A673 (cell line): ENCODE measurements around the gene ZSWIM8. TPM values are rescaled to one million over a fixed set of nuclear protein-coding genes. Genes with fewer than 3 reads are reported as not detected.
"Not testable (repeated sequence)": the region's sequence is repeated elsewhere in the genome, so short reads cannot be mapped to it uniquely, and the experiment has no call there.

ENCODE experiments used
- BruUV-seq: library from RNA; stranded (reverse); fragments of 400-500 nt; replicated peaks from 2 replicates; lab custom pipeline; 2021; lab: Mats Ljungman, UMichigan
- CTCF ChIA-PET: fragments of 300-600 bp; sonication (Branson Sonifier 250); formaldehyde crosslinking; loops from one replicate; lab custom pipeline; 2022; ENCODE audit warnings: antibody characterized with exemption; lab: Charles Lee
- POLR2A ChIA-PET: fragments of 300-600 bp; sonication (Branson Sonifier 250); formaldehyde crosslinking; loops from one replicate; lab custom pipeline; 2022; ENCODE audit warnings: antibody characterized with exemption; ENCODE audit not compliant: low non-redundant PET; lab: Charles Lee
- DNase-seq: peaks from one replicate; pipeline ENCODE4 v3.0.0-alpha.2; 2015; ENCODE audit warnings: low spot score
- H3K27ac ChIP-seq: fragments of 200-600 bp; sonication (generic); 2 replicates; pipeline ENCODE4 v1.5.1; 2016; ENCODE audit warnings: mixed run types, low read depth, mild to moderate bottlenecking, mixed read lengths, antibody characterized with exemption, low read length; ENCODE audit not compliant: poor library complexity, severe bottlenecking
- H3K27me3 ChIP-seq: fragments of 200-600 bp; sonication (generic); replicated peaks from 2 replicates; pipeline ENCODE4 v1.6.1; 2017; ENCODE audit warnings: mixed run types, low read depth, mild to moderate bottlenecking, mixed read lengths, antibody characterized with exemption, low read length; ENCODE audit not compliant: insufficient read depth, poor library complexity
- H3K36me3 ChIP-seq: fragments of 200-600 bp; sonication (generic); 2 replicates; pipeline ENCODE4 v1.6.1; 2016; ENCODE audit warnings: mixed run types, mild to moderate bottlenecking, mixed read lengths, antibody characterized with exemption, low read length; ENCODE audit not compliant: insufficient read depth, poor library complexity, severe bottlenecking
- H3K4me1 ChIP-seq: fragments of 200-600 bp; sonication (generic); 2 replicates; pipeline ENCODE4 v1.6.1; 2017; ENCODE audit warnings: mixed run types, mild to moderate bottlenecking, mixed read lengths, antibody characterized with exemption, low read length; ENCODE audit not compliant: insufficient read depth, poor library complexity, severe bottlenecking
- H3K4me3 ChIP-seq: fragments of 200-600 bp; sonication (generic); 2 replicates; pipeline ENCODE4 v1.5.1; 2016; ENCODE audit warnings: low read depth, mixed run types, mild to moderate bottlenecking, mixed read lengths, low read length; ENCODE audit not compliant: poor library complexity, severe bottlenecking
- H3K9me3 ChIP-seq: fragments of 200-600 bp; sonication (generic); 2 replicates; pipeline ENCODE4 v1.6.1; 2016; ENCODE audit warnings: mixed run types, low read depth, mild to moderate bottlenecking, mixed read lengths, antibody characterized with exemption, low read length; ENCODE audit not compliant: poor library complexity, severe bottlenecking
- CTCF ChIP-seq: fragments of 300-800, 200-600 bp; sonication (generic); conservative IDR thresholded peaks from 2 replicates; pipeline ENCODE4 v1.5.1; 2017; ENCODE audit warnings: low read depth, mild to moderate bottlenecking, antibody characterized with exemption, low read length, moderate library complexity, mixed read lengths
- EZH2 ChIP-seq: fragments of 200-600 bp; sonication (generic); IDR thresholded peaks from 2 replicates; pipeline ENCODE4 v1.6.1; 2017; ENCODE audit warnings: borderline replicate concordance, low read depth, mild to moderate bottlenecking, mixed read lengths, antibody characterized with exemption, low read length; ENCODE audit not compliant: poor library complexity, severe bottlenecking
- intact Hi-C: fragments of 100-400 bp; cut with micrococcal nuclease; formaldehyde crosslinking; loops from one replicate; pipeline ENCODE4 v1.10.0; 2022; ENCODE audit not compliant: unreplicated experiment
- total RNA-seq: library from RNA; stranded (reverse); gene quantifications from 2 replicates; pipeline ENCODE4 v1.2.3, GENCODE V29; 2021

The ZSWIM8 gene
- total RNA-seq, 1 experiment from 2014 or later: 71.3 TPM

- H3K27ac ChIP-seq: no peak overlapping the region
- ChIA-PET POLR2A (no interaction called here), CTCF (no interaction called here)
- H3K4me1 ChIP-seq: no peaks in the 10 kb centered on the region
- TF ChIP-seq EZH2: no peak
- no peak for TF ChIP-seq CTCF
- BruUV-seq: no TSS peak
- no peaks in the 10 kb centered on the region for H3K27me3 ChIP-seq
- H3K9me3 ChIP-seq: no peaks in the 10 kb centered on the region
- intact Hi-C loops: no loop called here
- no peak for DNase-seq
- no peak overlapping the region for H3K4me3 ChIP-seq
- peaks cover 36% of the 10 kb centered on the region for H3K36me3 ChIP-seq
Observed at GRCh38 chr10:73791871-73792400, 6.5 kb downstream of the ZSWIM8 start.

GRCh38 chr10:73793456-73793855 lies 8.1 kb downstream of the ZSWIM8 start:
- Histone ChIP-seq H3K27ac (no peak overlapping the region), H3K4me1 (no peaks in the 10 kb centered on the region), H3K4me3 (no peak overlapping the region), H3K9me3 (no peaks in the 10 kb centered on the region), H3K27me3 (no peaks in the 10 kb centered on the region), H3K36me3 (peaks cover 43% of the 10 kb centered on the region)
- no peak for DNase-seq
- POLR2A ChIA-PET: no interaction called here
- CTCF ChIA-PET: no interaction called here
- intact Hi-C loops: no loop called here
- no peak for TF ChIP-seq CTCF
- no peak for TF ChIP-seq EZH2
- no TSS peak for BruUV-seq

DNA sequence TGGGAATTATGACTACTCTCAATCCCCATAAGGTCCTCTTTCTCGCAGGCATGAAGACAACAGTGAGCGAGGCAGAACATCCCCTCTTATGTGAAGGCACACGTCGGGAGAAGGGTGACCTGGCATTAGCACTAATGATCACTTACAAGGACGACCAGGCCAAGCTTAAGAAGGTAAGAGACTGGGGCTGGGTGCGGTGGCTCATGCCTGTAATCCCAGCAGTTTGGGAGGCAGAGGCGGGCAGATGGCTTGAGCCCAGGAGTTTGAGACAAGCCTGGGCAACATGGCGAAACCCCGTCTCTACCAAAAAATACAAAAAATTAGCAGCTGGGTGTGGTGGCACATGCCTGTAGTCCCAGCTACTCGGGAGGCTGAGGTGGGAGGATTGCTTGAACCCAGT lies 10.1 kb downstream of the ZSWIM8 start:
- DNase-seq, H3K27ac ChIP-seq, H3K9me3 ChIP-seq, H3K27me3 ChIP-seq, CTCF ChIA-PET, BruUV-seq, H3K4me3 ChIP-seq, H3K4me1 ChIP-seq, intact Hi-C loops: not testable (repeated sequence)
- POLR2A ChIA-PET: interaction anchor here (0.6 kb wide), 1 partner anchor 670 kb away, joined by 3 read pairs; no protein-coding TSS in a partner anchor
- peaks cover 37% of the 10 kb centered on the region for H3K36me3 ChIP-seq

GRCh38 chr10:73796035-73796434 lies 10.6 kb downstream of the ZSWIM8 start:
- H3K9me3 ChIP-seq, H3K27ac ChIP-seq, H3K4me1 ChIP-seq, BruUV-seq, CTCF ChIA-PET, H3K27me3 ChIP-seq, H3K4me3 ChIP-seq, intact Hi-C loops, DNase-seq: not testable (repeated sequence)
- H3K36me3 ChIP-seq: peaks cover 36% of the 10 kb centered on the region
- POLR2A ChIA-PET: interaction anchor here (0.6 kb wide), 1 partner anchor 670 kb away, joined by 3 read pairs; no protein-coding TSS in a partner anchor
